Stimulated activated memory B cell treated with anti-CD40 and anti-IgM and Interleukin-4, amounts not matched to agents 10 μg/mL and 1 μg/mL and 100 μg/mL, for 72 hours (primary cell): Measurements from ENCODE around the gene PAGE2.
"Not testable (repeated sequence)": the region's sequence is repeated elsewhere in the genome, so short reads cannot be mapped to it uniquely, and the experiment has no call there.

ENCODE experiments used
- ATAC-seq: fragments of 150-1000 bp; cut with Tn5 transposase; 2 replicates; pipeline ENCODE4 v1.10.0; 2021
- H3K27ac Mint-ChIP-seq: one replicate; pipeline ENCODE4 v1.8.0; 2022; ENCODE audit warnings: mild to moderate bottlenecking, mixed read lengths
- H3K27me3 Mint-ChIP-seq: one replicate; pipeline ENCODE4 v1.8.0; 2022; ENCODE audit warnings: mixed read lengths
- H3K36me3 Mint-ChIP-seq: one replicate; pipeline ENCODE4 v1.8.0; 2022; ENCODE audit warnings: mixed read lengths
- H3K4me1 Mint-ChIP-seq: one replicate; pipeline ENCODE4 v1.8.0; 2022; ENCODE audit warnings: mixed read lengths
- H3K4me3 Mint-ChIP-seq: one replicate; pipeline ENCODE4 v1.8.0; 2022; ENCODE audit warnings: mild to moderate bottlenecking, moderate library complexity, mixed read lengths
- H3K9me3 Mint-ChIP-seq: one replicate; pipeline ENCODE4 v1.8.0; 2022; ENCODE audit warnings: mixed read lengths

The PAGE2 gene, protein sequence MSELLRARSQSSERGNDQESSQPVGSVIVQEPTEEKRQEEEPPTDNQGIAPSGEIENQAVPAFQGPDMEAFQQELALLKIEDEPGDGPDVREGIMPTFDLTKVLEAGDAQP

DNA sequence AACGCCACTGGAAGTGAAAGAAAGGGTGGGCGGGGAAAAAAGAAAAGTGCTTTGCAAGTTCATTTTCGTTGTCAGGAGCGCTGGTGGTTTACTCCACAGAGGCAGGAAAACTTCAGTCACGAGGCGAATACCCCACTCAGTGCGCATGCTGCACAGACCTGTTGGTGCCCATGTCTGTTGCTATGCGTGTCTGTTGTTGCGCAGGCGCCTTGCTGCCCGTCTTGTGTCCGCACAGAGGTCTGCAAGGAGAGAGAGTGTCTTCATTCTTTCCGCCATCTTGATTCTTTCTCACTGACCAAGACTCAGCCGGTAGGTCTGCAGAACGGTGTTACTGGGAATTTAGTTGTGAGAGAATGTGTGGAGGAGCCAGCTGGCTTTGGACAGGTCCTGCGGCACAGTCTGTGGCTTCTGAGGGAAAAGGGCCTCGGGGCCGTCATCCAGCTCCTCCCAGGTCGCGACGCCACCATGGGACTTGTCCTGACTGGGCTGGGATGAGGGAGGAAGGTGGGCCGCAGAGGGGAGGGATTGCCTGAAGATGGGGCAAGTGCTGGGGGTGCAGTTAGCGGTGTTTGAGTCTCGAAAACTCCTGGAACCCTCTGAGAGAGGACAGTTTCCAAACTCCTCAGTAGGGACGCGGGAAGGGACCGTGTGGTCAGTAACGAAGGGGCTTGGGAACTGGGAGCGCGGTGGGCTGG, at the start of gene PAGE2:
TSS of gene PAGE2 (plus strand) at position 224 of the 695 bp plus-strand sequence. CDS start 1,003 bp downstream, outside the sequence.
- no peak within 1 kb of the TSS for H3K27ac Mint-ChIP-seq
- no peak for ATAC-seq
- no peaks in the 10 kb centered on the region for H3K4me1 Mint-ChIP-seq
- H3K4me3 Mint-ChIP-seq: no peak within 1 kb of the TSS
- no peaks in the 10 kb centered on the region for H3K27me3 Mint-ChIP-seq
- no peaks in the 10 kb centered on the region for H3K9me3 Mint-ChIP-seq
- H3K36me3 Mint-ChIP-seq: no peaks in the 10 kb centered on the region

DNA sequence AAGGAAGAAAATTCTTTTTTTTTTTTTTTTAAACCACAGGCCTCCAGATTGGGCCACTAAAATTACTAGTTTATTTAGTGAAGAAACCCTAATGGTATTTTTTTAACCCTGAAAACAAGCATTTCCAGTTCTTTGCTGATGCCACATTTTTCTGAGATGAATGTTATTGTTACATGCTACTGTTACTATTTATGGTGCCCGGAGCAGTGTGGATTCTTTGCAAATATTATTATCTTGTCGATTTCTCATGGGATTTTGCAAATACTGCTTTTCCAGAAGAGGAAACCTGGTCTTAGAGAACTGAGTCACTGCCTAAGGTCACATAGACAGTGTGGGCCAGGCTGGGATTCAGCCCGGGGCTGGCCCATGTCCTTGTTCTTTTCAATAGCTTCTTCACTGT, 49.3 kb upstream of the PAGE2 start:
- H3K4me3 Mint-ChIP-seq: no peak overlapping the region
- ATAC-seq: no peak
- no peaks in the 10 kb centered on the region for H3K27me3 Mint-ChIP-seq
- no peaks in the 10 kb centered on the region for H3K36me3 Mint-ChIP-seq
- no peaks in the 10 kb centered on the region for H3K4me1 Mint-ChIP-seq
- no peaks in the 10 kb centered on the region for H3K9me3 Mint-ChIP-seq
- H3K27ac Mint-ChIP-seq: no peak overlapping the region

DNA sequence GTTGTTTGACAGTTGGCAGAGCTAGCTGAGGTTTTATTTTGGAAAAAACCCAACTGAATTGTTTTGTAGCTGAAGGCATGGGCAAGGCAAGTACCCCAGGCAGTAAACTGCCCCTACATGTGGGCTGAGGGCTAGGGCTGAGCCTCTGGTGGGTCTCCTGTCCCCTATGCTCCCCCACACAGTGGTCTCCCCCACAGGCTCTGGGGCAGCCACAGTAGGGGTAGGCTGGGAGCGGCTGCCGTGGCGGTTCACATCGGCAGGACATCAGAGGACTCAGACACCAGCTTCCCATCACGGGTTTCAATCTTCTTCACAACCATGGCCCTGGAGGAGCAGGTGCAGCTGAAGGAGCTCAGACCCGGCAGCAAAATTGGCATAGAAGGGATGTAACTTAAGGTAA, 47.3 kb upstream of the PAGE2 start:
- no peak overlapping the region for H3K27ac Mint-ChIP-seq
- H3K9me3 Mint-ChIP-seq: no peaks in the 10 kb centered on the region
- H3K36me3 Mint-ChIP-seq: no peaks in the 10 kb centered on the region
- no peak overlapping the region for H3K4me3 Mint-ChIP-seq
- no peak for ATAC-seq
- no peaks in the 10 kb centered on the region for H3K4me1 Mint-ChIP-seq
- H3K27me3 Mint-ChIP-seq: no peaks in the 10 kb centered on the region

DNA sequence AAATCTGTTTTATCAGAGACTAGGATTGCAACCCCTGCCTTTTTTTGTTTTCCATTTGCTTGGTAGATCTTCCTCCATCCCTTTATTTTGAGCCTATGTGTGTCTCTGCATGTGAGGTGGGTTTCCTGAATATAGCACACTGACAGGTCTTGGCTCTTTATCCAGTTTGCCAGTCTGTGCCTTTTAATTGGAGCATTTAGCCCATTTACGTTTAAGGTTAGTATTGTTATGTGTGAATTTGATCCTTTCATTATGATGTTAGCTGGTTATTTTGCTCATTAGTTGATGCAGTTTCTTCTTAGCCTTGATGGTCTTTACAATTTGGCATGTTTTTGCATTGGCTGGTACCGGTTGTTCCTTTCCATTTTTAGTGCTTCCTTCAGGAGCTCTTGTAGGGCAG, 38.2 kb upstream of the PAGE2 start:
- ATAC-seq, H3K27ac Mint-ChIP-seq, H3K27me3 Mint-ChIP-seq, H3K9me3 Mint-ChIP-seq, H3K4me3 Mint-ChIP-seq, H3K4me1 Mint-ChIP-seq, H3K36me3 Mint-ChIP-seq: not testable (repeated sequence)

DNA sequence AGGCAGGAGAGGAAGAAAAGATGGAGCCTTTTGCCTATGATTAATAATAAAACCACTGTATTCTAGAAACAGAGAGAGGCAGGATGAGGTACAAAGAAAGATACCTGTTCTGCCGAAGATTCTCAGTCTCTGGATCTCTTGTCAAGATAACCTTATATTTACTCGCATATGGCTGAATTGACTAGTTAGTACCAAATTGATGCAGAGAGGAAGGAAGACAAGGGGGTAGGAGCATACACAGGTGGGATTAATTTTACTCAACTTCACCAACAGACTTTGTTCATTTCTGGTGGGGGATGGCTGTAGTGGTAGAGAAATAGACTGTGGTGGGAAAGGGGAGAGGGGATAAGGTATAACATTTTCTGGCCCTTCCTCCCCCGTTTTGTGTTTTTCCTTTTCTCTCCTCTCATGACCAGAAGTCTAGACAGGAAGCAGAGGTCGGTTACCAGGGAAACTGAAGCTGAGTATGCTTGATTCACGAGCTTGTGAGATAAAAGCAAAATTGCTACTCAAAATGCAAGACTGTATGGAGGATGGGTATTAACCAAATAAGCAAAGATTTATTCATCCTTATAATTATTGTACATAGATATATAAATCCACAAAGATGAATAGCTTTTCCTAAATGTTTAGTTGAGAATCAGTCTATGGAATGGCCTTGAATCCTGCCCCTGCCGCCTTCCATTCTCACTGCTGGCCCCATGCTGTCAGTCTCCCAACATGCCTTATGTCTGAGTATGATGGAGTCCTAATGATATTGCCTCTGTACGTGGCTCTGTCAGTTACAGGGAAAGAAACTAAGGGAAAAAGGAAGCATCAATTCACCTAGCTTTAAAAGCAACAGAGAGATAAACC, 31.8 kb upstream of the PAGE2 start:
- Mint-ChIP-seq H3K27me3 (no peaks in the 10 kb centered on the region), H3K9me3 (no peaks in the 10 kb centered on the region), H3K27ac (peak overlapping the region; percentile 52), H3K4me3 (peak overlapping the region; percentile 68), H3K36me3 (no peaks in the 10 kb centered on the region), H3K4me1 (peaks cover 16% of the 10 kb centered on the region)
- ATAC-seq: no peak

DNA sequence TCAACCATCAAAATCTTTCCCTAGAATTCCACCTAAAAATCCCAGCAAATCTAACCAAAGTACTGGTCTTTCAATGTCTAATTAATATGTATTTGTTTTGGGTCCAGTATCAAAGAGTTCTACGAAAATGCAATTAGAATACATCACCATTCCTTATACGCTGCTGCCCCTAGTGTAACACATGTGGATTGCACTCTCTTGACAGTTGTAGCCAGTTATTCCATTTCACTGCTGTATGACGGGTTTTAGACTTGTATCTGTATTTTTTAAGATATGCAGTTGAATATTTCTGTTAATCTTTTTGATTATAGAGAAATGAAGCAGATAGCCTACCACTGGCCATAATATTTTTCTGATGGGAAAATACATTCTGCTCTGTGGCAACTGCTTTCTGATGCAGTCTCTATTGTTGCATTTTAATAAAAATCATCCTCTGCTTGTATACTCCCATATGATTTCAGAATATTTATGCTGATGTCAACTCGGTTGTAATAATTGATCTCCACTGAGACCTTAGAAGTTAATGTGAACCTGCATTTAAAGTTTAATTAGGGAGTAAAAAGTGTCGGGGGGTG, 31.1 kb upstream of the PAGE2 start:
- no peaks in the 10 kb centered on the region for H3K9me3 Mint-ChIP-seq
- no peaks in the 10 kb centered on the region for H3K36me3 Mint-ChIP-seq
- ATAC-seq: no peak
- no peaks in the 10 kb centered on the region for H3K27me3 Mint-ChIP-seq
- H3K4me1 Mint-ChIP-seq: peaks cover 16% of the 10 kb centered on the region
- peak overlapping the region; percentile 68 for H3K4me3 Mint-ChIP-seq
- peak overlapping the region; percentile 52 for H3K27ac Mint-ChIP-seq

DNA sequence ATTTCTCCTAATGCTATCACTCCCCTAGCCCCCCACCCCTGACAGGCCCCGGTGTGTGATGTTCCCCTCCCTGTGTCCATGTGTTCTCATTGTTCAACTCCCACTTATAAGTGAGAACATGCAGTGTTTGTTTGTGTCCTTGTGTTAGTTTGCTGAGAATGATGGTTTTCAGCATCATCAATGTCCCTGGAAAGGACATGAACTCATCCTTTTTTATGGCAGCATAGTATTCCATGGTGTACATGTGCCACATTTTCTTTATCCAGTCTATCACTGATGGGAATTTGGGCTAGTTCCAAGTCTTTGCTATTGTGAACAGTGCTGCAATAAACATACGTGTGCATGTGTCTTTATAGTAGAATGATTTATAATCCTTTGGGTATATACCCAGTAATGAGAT, 21.6 kb upstream of the PAGE2 start:
- H3K36me3 Mint-ChIP-seq, ATAC-seq, H3K27ac Mint-ChIP-seq, H3K4me3 Mint-ChIP-seq, H3K9me3 Mint-ChIP-seq, H3K27me3 Mint-ChIP-seq, H3K4me1 Mint-ChIP-seq: not testable (repeated sequence)

DNA sequence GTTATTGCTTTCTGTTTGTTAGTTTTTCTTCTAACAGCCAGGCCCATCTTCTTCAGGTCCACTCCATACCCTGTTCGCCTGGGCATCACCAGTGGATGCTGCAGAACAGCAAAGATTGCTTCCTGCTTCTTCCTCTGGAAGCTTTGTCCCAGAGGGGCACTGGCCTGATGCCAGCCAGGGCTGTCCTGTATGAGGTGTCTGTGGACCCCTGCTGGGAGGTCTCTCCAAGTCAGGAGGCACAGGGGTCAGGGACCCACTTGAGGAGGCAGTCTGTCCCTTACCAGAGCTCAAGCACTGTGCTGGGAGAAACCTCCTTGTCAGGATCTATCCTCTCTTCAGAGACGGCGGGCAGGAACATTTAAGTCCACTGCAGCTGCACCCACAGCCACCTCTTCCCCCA, 16.5 kb upstream of the PAGE2 start:
- Mint-ChIP-seq H3K27ac (no peak overlapping the region), H3K9me3 (no peaks in the 10 kb centered on the region), H3K27me3 (no peaks in the 10 kb centered on the region), H3K4me3 (no peak overlapping the region), H3K36me3 (no peaks in the 10 kb centered on the region), H3K4me1 (no peaks in the 10 kb centered on the region)
- no peak for ATAC-seq

DNA sequence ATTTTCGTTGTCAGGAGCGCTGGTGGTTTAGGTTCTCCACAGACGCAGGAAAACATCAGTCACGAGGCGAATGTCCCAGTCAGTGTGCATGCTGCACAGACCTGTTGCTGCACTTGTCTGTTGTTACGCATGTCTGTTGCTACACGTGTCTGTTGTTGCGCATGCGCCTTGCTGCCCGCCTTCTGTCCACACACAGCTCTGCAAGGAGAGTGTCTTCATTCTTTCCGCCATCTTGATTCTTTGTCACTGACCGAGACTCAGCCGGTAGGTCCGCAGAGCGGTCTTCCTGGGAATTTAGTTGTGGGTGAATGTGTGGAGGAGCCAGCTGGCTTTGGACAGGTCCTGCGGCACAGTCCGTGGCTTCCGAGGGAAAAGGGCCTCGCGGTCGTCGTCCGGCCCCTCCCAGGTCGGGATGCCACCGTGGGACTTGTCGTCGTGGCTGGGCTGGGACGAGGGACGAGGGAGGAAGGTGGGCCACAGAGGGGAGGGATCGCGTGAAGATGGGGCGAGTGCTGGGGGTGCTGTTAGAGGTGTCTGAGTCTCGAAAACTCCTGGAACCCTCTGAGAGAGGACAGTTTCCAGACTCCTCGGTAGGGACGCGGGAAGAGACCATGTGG, 13.9 kb upstream of the PAGE2 start, which contains the start of gene PAGE2B:
TSS of gene PAGE2B (plus strand) at position 180 of the 617 bp plus-strand sequence. CDS start 1,012 bp downstream, outside the sequence.
- Mint-ChIP-seq H3K27me3 (no peaks in the 10 kb centered on the region), H3K4me3 (no peak within 1 kb of the TSS), H3K27ac (no peak within 1 kb of the TSS), H3K36me3 (no peaks in the 10 kb centered on the region), H3K4me1 (no peaks in the 10 kb centered on the region), H3K9me3 (no peaks in the 10 kb centered on the region)
- no peak for ATAC-seq

DNA sequence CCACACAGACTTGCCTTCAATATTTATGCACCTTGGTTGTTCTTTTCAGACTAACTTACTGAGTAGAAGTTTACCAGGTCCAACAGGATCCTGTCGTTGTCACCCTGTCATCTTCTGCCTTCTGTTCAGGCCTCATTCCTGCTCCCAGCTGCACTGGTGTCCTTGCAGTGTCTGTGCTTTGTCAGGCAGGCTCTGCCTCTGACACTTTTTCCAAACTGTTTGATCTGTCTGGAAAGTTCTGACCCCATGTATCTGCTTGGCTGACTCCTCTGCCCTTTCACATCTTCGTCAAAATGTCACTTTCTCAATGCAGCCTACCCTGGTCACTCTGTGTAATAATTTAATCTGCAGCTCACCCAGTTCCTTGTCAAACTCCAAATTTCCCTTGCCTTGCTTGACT, 9.9 kb downstream of the PAGE2 start:
- no peaks in the 10 kb centered on the region for H3K27me3 Mint-ChIP-seq
- ATAC-seq: no peak
- no peaks in the 10 kb centered on the region for H3K9me3 Mint-ChIP-seq
- no peak overlapping the region for H3K27ac Mint-ChIP-seq
- H3K4me3 Mint-ChIP-seq: no peak overlapping the region
- no peaks in the 10 kb centered on the region for H3K4me1 Mint-ChIP-seq
- no peaks in the 10 kb centered on the region for H3K36me3 Mint-ChIP-seq

DNA sequence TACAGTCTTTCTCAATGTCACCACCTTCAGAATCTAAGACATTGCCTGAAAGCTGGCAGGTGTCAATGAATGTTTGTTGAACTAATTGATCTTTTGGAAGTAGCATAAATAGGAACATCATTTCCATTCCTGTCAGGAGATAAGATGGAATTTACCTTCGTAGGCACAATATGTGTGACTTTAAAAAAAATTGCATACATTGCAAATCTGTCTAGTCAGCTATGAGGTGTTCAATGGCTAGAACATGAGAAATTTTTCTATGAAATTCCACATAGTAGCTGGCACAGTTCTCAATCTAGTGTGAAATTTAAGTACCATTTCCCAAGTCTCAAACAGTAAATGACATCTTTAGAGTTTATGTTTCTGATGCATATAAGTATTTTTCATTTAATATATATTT, 10.3 kb downstream of the PAGE2 start:
- H3K27me3 Mint-ChIP-seq: no peaks in the 10 kb centered on the region
- no peaks in the 10 kb centered on the region for H3K9me3 Mint-ChIP-seq
- no peak overlapping the region for H3K4me3 Mint-ChIP-seq
- no peaks in the 10 kb centered on the region for H3K36me3 Mint-ChIP-seq
- no peak for ATAC-seq
- H3K4me1 Mint-ChIP-seq: no peaks in the 10 kb centered on the region
- H3K27ac Mint-ChIP-seq: no peak overlapping the region

DNA sequence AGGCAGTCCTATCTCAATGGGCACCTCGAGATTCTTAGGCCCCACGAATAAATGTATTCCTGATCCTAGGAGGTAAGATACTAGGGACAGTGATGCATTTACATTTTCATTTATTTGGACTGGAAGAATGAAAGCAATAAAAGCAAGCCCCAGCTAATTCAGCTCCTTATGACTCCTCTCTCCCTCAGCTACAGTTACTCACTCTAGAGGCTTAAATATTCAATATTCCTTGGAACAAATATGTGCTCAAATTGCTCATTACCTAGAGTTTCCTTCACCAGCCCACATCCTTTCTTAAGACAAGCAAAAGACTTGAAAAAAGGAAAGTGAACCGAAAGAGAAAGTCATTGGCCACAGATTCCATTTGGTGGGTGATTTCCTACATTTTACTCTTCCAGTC, 13.9 kb downstream of the PAGE2 start:
- no peak overlapping the region for H3K4me3 Mint-ChIP-seq
- no peaks in the 10 kb centered on the region for H3K9me3 Mint-ChIP-seq
- no peaks in the 10 kb centered on the region for H3K4me1 Mint-ChIP-seq
- H3K27ac Mint-ChIP-seq: no peak overlapping the region
- H3K27me3 Mint-ChIP-seq: no peaks in the 10 kb centered on the region
- no peaks in the 10 kb centered on the region for H3K36me3 Mint-ChIP-seq
- ATAC-seq: no peak

DNA sequence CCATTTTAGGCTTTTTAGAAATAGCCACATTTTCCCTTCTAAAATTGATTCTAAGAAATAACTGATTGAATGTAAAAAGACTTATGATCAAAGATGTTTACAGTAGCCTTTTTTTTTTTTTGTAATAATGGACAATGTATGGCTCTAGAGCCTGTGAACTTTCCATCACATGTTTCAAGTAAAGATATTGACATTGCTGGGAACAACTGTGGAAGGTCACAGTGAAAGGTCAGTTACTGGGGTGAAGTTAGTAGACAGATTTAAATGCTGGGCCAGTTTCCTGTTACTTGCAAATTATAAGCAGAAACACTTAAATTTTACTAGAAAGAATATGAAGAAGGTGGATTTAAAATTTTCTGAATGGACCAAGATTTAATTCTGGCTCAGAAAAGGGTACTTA, 18.4 kb downstream of the PAGE2 start:
- no peaks in the 10 kb centered on the region for H3K9me3 Mint-ChIP-seq
- no peaks in the 10 kb centered on the region for H3K36me3 Mint-ChIP-seq
- H3K27me3 Mint-ChIP-seq: no peaks in the 10 kb centered on the region
- H3K4me3 Mint-ChIP-seq: no peak overlapping the region
- no peaks in the 10 kb centered on the region for H3K4me1 Mint-ChIP-seq
- no peak for ATAC-seq
- H3K27ac Mint-ChIP-seq: no peak overlapping the region

DNA sequence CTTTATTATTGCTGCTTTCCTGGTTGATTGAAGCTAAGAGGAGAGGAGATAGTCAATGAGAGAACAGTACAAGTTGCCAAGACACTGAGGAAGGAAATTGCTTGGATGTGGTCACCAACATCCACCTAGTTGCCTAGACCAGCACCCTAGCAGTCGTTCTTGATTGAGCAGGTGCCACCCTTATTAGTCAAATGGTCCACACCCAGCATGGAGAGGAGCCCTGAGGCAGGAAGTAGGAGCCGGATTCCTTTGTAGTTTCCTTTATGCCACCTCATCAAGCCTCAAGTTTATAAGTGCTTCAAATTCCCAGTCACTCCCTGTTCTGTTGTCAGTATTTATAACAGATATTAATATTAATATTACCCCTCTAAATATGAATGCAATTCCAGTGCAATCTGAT, 19.1 kb downstream of the PAGE2 start:
- Mint-ChIP-seq H3K27me3 (no peaks in the 10 kb centered on the region), H3K4me1 (no peaks in the 10 kb centered on the region), H3K4me3 (no peak overlapping the region), H3K36me3 (no peaks in the 10 kb centered on the region), H3K9me3 (no peaks in the 10 kb centered on the region), H3K27ac (no peak overlapping the region)
- ATAC-seq: no peak

DNA sequence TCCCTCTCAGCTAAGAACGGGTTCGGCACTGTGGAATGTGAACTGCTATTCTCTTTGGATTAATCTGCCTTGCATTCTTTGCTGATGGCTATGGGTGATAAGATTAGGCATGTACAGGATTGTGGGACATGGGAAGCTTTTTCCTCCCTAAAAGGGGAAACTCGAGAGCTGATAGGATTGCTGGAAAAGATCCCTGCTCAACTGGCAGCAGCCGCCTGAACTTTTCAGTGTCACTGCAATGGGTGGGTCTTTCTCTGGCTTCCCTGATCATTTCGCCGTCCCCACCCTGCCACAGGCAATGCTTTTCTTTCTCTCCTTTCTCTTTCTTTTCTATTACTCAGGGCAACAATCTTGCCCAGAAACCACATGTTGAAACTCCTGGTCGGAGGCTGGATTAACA, 20.5 kb downstream of the PAGE2 start:
- ATAC-seq: no peak
- Mint-ChIP-seq H3K4me1 (no peaks in the 10 kb centered on the region), H3K36me3 (no peaks in the 10 kb centered on the region), H3K27me3 (no peaks in the 10 kb centered on the region), H3K4me3 (no peak overlapping the region), H3K27ac (no peak overlapping the region), H3K9me3 (no peaks in the 10 kb centered on the region)
